A549 (cell line): Measurements from ENCODE around the gene DLGAP1. TPM values are rescaled to one million over a fixed set of nuclear protein-coding genes. Genes with fewer than 3 reads are reported as not detected.

ENCODE experiments used
- ATAC-seq, 2 experiments: fragments of 200-7000 bp in 1 of 2; fragments of >200 bp in 1 of 2; cut with Nextera tagmentation in 1 of 2; cut with Tn5 transposase in 1 of 2; 3 replicates each; pipeline versions ENCODE4 v1.8.0 to v1.9.1; 2018 to 2020; ENCODE audit warnings: mild to moderate bottlenecking in 1 of 2, moderate library complexity in 1 of 2
- CTCF ChIA-PET: fragments of 300-600 bp; sonication (Branson Sonifier 250); formaldehyde crosslinking; extraction: SDS; loops from one replicate; lab custom pipeline; 2021; ENCODE audit warnings: antibody characterized with exemption, inconsistent platforms; lab: Yijun Ruan, JAX
- POLR2A ChIA-PET: fragments of 350-600 bp; formaldehyde crosslinking; extraction: SDS; loops from one replicate; lab custom pipeline; 2021; ENCODE audit warnings: antibody characterized with exemption, inconsistent platforms; lab: Yijun Ruan, JAX
- DNase-seq, 2 experiments: peaks; one replicate each; pipeline versions ENCODE4 v3.0.0 to v3.0.0-alpha.2; 2011 to 2016; ENCODE audit warnings: low read depth in 1 of 2, low spot score in 1 of 2
- FAIRE-seq: peaks from 2 replicates; lab custom pipeline; 2011; peaks lifted over from hg19 to GRCh38; lab: Jason Lieb, UNC
- H3K27ac ChIP-seq, 2 experiments: fragments of >200 bp; sonication (Bioruptor Twin); formaldehyde crosslinking; 3 replicates each; pipeline ENCODE4 v1.5.1; 2016 to 2017
- H3K4me1 ChIP-seq: fragments of >200 bp; sonication (Bioruptor Twin); formaldehyde crosslinking; 3 replicates; pipeline ENCODE4 v1.6.1; 2016
- H3K4me2 ChIP-seq: fragments of >200 bp; sonication (Bioruptor Twin); formaldehyde crosslinking; 3 replicates; pipeline ENCODE4 v1.6.1; 2016
- H3K4me3 ChIP-seq: fragments of >200 bp; sonication (Bioruptor Twin); formaldehyde crosslinking; 3 replicates; pipeline ENCODE4 v1.5.1; 2016
- H3K9me3 ChIP-seq: fragments of >200 bp; sonication (Bioruptor Twin); formaldehyde crosslinking; 3 replicates; pipeline ENCODE4 v1.6.1; 2016
- CBX8 ChIP-seq: fragments of 200-600 bp; sonication (generic); IDR thresholded peaks from 2 replicates; pipeline ENCODE4 v1.6.1; 2016
- CHD2 ChIP-seq: fragments of 150-350 bp; IDR thresholded peaks from 2 replicates; pipeline ENCODE4 v1.6.1; 2014; ENCODE audit warnings: low read length; ENCODE audit not compliant: partially characterized antibody
- EHF ChIP-seq: fragments of 250-450 bp; sonication (Bioruptor Pico); IDR thresholded peaks from 2 replicates; pipeline ENCODE4 v1.5.0; 2020; ENCODE audit warnings: mild to moderate bottlenecking
- EHMT2 ChIP-seq: fragments of 200-600 bp; sonication (generic); IDR thresholded peaks from 2 replicates; pipeline ENCODE4 v1.6.1; 2016; ENCODE audit warnings: antibody characterized with exemption, low read depth, mild to moderate bottlenecking, moderate library complexity
- EP300 ChIP-seq, 2 experiments: fragments of >200 bp; sonication (Bioruptor Twin); formaldehyde crosslinking; IDR thresholded peaks; 2 replicates in 1 of 2; 3 replicates in 1 of 2; pipeline ENCODE4 v1.6.1; 2016 to 2017
- ESRRA ChIP-seq: fragments of 150-350 bp; IDR thresholded peaks from 2 replicates; pipeline ENCODE4 v1.6.1; 2014; ENCODE audit warnings: mild to moderate bottlenecking, low read length, borderline replicate concordance
- FOSB ChIP-seq: fragments of 250-450 bp; sonication (Bioruptor Pico); IDR thresholded peaks from 2 replicates; pipeline ENCODE4 v1.5.0; 2020; ENCODE audit warnings: mild to moderate bottlenecking, moderate library complexity
- FOXS1 ChIP-seq: fragments of 250-450 bp; sonication (Bioruptor Pico); IDR thresholded peaks from 2 replicates; pipeline ENCODE4 v1.5.0; 2020; ENCODE audit warnings: mild to moderate bottlenecking, moderate library complexity
- HEYL ChIP-seq: fragments of 250-450 bp; sonication (Bioruptor Pico); IDR thresholded peaks from 2 replicates; pipeline ENCODE4 v1.8.0; 2021; ENCODE audit warnings: mild to moderate bottlenecking, moderate library complexity
- HOXA7 ChIP-seq: fragments of 250-450 bp; sonication (Bioruptor Pico); IDR thresholded peaks from 2 replicates; pipeline ENCODE4 v1.5.0; 2020; ENCODE audit warnings: mild to moderate bottlenecking, moderate library complexity
- HOXB13 ChIP-seq: fragments of 250-450 bp; sonication (Bioruptor Pico); IDR thresholded peaks from 2 replicates; pipeline ENCODE4 v1.5.0; 2020; ENCODE audit warnings: low read depth, mild to moderate bottlenecking, moderate library complexity
- JUNB ChIP-seq: fragments of >200 bp; sonication (Bioruptor Twin); formaldehyde crosslinking; IDR thresholded peaks from 2 replicates; pipeline ENCODE4 v1.6.1; 2016
- KDM1A ChIP-seq: fragments of 200-600 bp; sonication (generic); IDR thresholded peaks from 2 replicates; pipeline ENCODE4 v1.6.1; 2016; ENCODE audit warnings: low read depth, mild to moderate bottlenecking
- KDM5A ChIP-seq: fragments of 200-600 bp; sonication (generic); IDR thresholded peaks from 2 replicates; pipeline ENCODE4 v1.6.1; 2016; ENCODE audit warnings: antibody characterized with exemption, mild to moderate bottlenecking
- MAZ ChIP-seq: fragments of 150-350 bp; IDR thresholded peaks from 2 replicates; pipeline ENCODE4 v1.6.1; 2014; ENCODE audit warnings: antibody characterized with exemption, low read depth, low read length, borderline replicate concordance
- NFE2L2 ChIP-seq: fragments of 150-350 bp; conservative IDR thresholded peaks from 2 replicates; pipeline ENCODE4 v1.6.1; 2014; ENCODE audit warnings: low read length
- NPAS2 ChIP-seq: fragments of 250-450 bp; sonication (Bioruptor Pico); IDR thresholded peaks from 2 replicates; pipeline ENCODE4 v1.8.0; 2022; ENCODE audit warnings: mild to moderate bottlenecking, moderate library complexity, borderline replicate concordance
- PHF8 ChIP-seq: fragments of 200-600 bp; sonication (generic); IDR thresholded peaks from 2 replicates; pipeline ENCODE4 v1.6.1; 2016; ENCODE audit warnings: low read depth, mild to moderate bottlenecking, antibody characterized with exemption, moderate library complexity, borderline replicate concordance
- RAD21 ChIP-seq, 2 experiments: fragments of >200 bp in 1 of 2; sonication (Bioruptor Twin) in 1 of 2; formaldehyde crosslinking in 1 of 2; IDR thresholded peaks in 1 of 2; conservative IDR thresholded peaks in 1 of 2; 2 replicates in 1 of 2; 3 replicates in 1 of 2; pipeline ENCODE4 v1.6.1; 2012 to 2018; ENCODE audit warnings: inconsistent platforms in 1 of 2
- RFX5 ChIP-seq: fragments of 450-650 bp; IDR thresholded peaks from 2 replicates; pipeline ENCODE4 v1.7.1; 2014; ENCODE audit warnings: antibody characterized with exemption, mild to moderate bottlenecking, moderate library complexity
- SMC3 ChIP-seq: fragments of >200 bp; sonication (Bioruptor Twin); formaldehyde crosslinking; IDR thresholded peaks from 3 replicates; pipeline ENCODE4 v1.6.1; 2018; ENCODE audit warnings: inconsistent platforms
- ZC3H11A ChIP-seq: fragments of 450-650 bp; IDR thresholded peaks from 2 replicates; pipeline ENCODE4 v1.6.1; 2014; ENCODE audit warnings: antibody characterized with exemption, mild to moderate bottlenecking
- ZNF302 ChIP-seq: fragments of 250-450 bp; sonication (Bioruptor Pico); IDR thresholded peaks from 2 replicates; pipeline ENCODE4 v1.9.0; 2021; ENCODE audit warnings: inconsistent platforms, mild to moderate bottlenecking, moderate library complexity
- ZSCAN20 ChIP-seq: fragments of 250-450 bp; sonication (Bioruptor Pico); IDR thresholded peaks from 2 replicates; pipeline ENCODE4 v1.8.0; 2022; ENCODE audit warnings: mild to moderate bottlenecking, moderate library complexity
- WGBS: methylation state at CpG from one replicate; pipeline ENCODE4 v1.1.6; 2017; ENCODE audit errors: missing lambda C conversion rate; 5-methylcytosine and 5-hydroxymethylcytosine counted together
- polyA plus RNA-seq, 4 experiments: library from polyadenylated mRNA; depleted of rRNA in 3 of 4; stranded (reverse); fragments of >200 nt; fragmentation: RNase III in 1 of 4; extraction: RNeasy Plus Mini Kit Qiagen cat#74134 plus additional on column Dnase treatment in 1 of 4; gene quantifications; 2 replicates in 3 of 4; 3 replicates in 1 of 4; pipeline ENCODE4 v1.2.3, GENCODE V29; 2011 to 2017
- TF ChIP-seq, protein P1 (sequence below): fragments of 250-450 bp; sonication (Bioruptor Pico); IDR thresholded peaks from 2 replicates; pipeline ENCODE4 v1.5.0; 2021; ENCODE audit warnings: mild to moderate bottlenecking, moderate library complexity, borderline replicate concordance
- TF ChIP-seq, protein P2 (sequence below): fragments of 200-600 bp; sonication (generic); IDR thresholded peaks from 2 replicates; pipeline ENCODE4 v1.6.1; 2016; ENCODE audit warnings: antibody characterized with exemption, mild to moderate bottlenecking, moderate library complexity

The DLGAP1 gene
- polyA plus RNA-seq, 2 of the 4 experiments (the other 2 are of a cell fraction): 0.04 to 0.12 TPM

DNA sequence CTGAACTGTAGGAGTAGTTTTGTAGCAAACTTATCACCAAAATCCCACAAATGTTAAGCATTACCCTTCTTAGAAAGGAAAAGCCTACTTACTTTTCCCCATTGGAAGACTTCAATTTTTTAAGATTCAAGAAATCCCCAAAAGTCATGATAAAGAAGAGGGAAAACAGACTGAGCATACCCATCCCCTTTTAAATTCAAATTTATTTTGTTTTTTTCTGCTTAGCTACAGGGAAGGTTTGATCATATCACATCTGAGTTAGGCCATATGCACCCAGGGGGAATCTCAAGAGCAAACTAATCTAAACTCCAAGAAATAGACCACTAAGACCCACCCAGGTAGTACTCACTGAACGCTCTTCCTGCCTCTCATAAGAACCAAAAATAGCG lies 830.6 kb downstream of the DLGAP1 start:
- peak overlapping the region; percentile 71 for H3K4me2 ChIP-seq
- DNase-seq (no peak), ATAC-seq (no peak; a peak in 1 of 6 replicates), FAIRE-seq (no peak)
- H3K4me3 ChIP-seq: peak overlapping the region; percentile 32
- CTCF ChIA-PET: interaction anchor here (0.7 to 8.0 kb wide), 7 partner anchors 21 to 170 kb away, joined by 3 to 68 read pairs (median 9); no protein-coding TSS in a partner anchor
- POLR2A ChIA-PET: interaction anchor here (1.3 to 5.4 kb wide), 13 partner anchors 9 to 213 kb away, joined by 3 to 101 read pairs (median 8); no protein-coding TSS in a partner anchor
- TF ChIP-seq FOSB (CRISPR knock-in tag) (peak; percentile 92), HEYL (CRISPR knock-in tag) (0 out of 2 replicates have a peak, but pooled peaks have one; percentile 29), NFE2L2 (no peak), EHMT2 (no peak), RAD21 (conservative IDR thresholded peaks at IDR 0.05 in 1 of 2, IDR thresholded peaks at IDR 0.05 in 1 of 2) (no peak), ZSCAN20 (CRISPR knock-in tag) (no peak), FOXS1 (no peak), RFX5 (no peak)
- TF ChIP-seq, protein P1, sequence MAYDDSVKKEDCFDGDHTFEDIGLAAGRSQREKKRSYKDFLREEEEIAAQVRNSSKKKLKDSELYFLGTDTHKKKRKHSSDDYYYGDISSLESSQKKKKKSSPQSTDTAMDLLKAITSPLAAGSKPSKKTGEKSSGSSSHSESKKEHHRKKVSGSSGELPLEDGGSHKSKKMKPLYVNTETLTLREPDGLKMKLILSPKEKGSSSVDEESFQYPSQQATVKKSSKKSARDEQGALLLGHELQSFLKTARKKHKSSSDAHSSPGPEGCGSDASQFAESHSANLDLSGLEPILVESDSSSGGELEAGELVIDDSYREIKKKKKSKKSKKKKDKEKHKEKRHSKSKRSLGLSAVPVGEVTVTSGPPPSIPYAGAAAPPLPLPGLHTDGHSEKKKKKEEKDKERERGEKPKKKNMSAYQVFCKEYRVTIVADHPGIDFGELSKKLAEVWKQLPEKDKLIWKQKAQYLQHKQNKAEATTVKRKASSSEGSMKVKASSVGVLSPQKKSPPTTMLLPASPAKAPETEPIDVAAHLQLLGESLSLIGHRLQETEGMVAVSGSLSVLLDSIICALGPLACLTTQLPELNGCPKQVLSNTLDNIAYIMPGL: 0 out of 2 replicates have a peak, but pooled peaks have one; percentile 17
- TF ChIP-seq, protein P2, sequence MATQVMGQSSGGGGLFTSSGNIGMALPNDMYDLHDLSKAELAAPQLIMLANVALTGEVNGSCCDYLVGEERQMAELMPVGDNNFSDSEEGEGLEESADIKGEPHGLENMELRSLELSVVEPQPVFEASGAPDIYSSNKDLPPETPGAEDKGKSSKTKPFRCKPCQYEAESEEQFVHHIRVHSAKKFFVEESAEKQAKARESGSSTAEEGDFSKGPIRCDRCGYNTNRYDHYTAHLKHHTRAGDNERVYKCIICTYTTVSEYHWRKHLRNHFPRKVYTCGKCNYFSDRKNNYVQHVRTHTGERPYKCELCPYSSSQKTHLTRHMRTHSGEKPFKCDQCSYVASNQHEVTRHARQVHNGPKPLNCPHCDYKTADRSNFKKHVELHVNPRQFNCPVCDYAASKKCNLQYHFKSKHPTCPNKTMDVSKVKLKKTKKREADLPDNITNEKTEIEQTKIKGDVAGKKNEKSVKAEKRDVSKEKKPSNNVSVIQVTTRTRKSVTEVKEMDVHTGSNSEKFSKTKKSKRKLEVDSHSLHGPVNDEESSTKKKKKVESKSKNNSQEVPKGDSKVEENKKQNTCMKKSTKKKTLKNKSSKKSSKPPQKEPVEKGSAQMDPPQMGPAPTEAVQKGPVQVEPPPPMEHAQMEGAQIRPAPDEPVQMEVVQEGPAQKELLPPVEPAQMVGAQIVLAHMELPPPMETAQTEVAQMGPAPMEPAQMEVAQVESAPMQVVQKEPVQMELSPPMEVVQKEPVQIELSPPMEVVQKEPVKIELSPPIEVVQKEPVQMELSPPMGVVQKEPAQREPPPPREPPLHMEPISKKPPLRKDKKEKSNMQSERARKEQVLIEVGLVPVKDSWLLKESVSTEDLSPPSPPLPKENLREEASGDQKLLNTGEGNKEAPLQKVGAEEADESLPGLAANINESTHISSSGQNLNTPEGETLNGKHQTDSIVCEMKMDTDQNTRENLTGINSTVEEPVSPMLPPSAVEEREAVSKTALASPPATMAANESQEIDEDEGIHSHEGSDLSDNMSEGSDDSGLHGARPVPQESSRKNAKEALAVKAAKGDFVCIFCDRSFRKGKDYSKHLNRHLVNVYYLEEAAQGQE: peak; percentile 49
- peaks cover 60% of the 10 kb centered on the region for H3K4me1 ChIP-seq
- 4% methylated on average over 2 of the region's 2 CpGs for WGBS
- peak overlapping the region; percentile 99 to 100 for H3K27ac ChIP-seq
- no peaks in the 10 kb centered on the region for H3K9me3 ChIP-seq

DNA sequence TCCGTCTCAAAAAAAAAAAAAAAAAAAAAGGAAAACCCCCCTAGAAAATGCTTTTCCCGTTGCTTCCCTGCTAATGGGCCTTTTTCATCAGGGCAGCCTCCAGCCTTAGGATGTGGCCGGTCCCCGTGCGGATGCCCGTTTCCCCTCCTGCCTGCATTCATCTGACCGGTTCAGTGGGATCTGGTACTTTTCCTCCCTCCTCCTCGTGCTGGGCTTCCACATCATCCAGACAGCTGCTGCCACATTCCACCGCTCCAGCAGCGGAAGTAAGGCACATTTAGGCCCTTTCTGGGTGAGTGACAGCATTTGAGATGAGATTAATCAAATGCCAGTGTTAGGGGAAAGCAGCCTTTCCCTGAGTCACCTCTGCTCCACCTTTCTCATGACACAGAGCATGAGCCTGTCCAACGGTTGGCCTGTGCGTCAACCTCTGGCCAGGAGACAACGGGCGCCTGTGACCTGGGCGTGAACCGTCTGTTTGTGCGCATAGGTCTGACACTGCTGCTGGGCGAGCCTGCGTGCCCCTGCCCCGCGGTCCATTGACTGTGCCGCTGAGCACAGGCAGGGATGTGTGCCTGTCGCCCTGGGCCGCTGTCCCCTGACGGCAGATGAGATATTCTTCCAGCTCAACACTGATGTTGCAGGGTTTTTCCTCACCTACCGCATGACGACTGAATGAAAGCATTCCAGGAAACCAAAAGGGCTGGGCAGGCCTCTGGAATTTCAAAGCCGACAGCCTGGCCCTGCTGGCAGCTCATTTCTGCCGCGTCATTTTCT lies 831.1 kb downstream of the DLGAP1 start:
- Histone ChIP-seq H3K4me1 (peaks cover 60% of the 10 kb centered on the region), H3K4me2 (peak overlapping the region; percentile 71), H3K27ac (peak overlapping the region; percentile 99 to 100), H3K9me3 (no peaks in the 10 kb centered on the region), H3K4me3 (peak overlapping the region; percentile 32; the same call in 2 of the 3 replicates)
- ChIA-PET CTCF (interaction anchor here (0.7 to 8.0 kb wide), 10 partner anchors 10 to 169 kb away, joined by 3 to 68 read pairs (median 4); no protein-coding TSS in a partner anchor), POLR2A (interaction anchor here (0.6 to 5.4 kb wide), 15 partner anchors 9 to 644 kb away, joined by 3 to 101 read pairs (median 8); no protein-coding TSS in a partner anchor)
- ATAC-seq (peak; percentile 86 to 87), DNase-seq (peak; percentile 69 to 99), FAIRE-seq (peak; percentile 81)
- 2% methylated on average over 22 of the region's 30 CpGs for WGBS
- TF ChIP-seq PHF8: no peak
- TF ChIP-seq ZNF302: no peak
- peak; percentile 93 for TF ChIP-seq HOXA7 (CRISPR knock-in tag)
- peak; percentile 90 for TF ChIP-seq EHF
- TF ChIP-seq CHD2: no peak
- no peak; the same call in 1 of the 3 replicates for TF ChIP-seq SMC3
- TF ChIP-seq MAZ: no peak
- no peak for TF ChIP-seq KDM5A
- no peak for TF ChIP-seq KDM1A
- no peak for TF ChIP-seq ESRRA
- peak; percentile 96 for TF ChIP-seq HOXB13 (CRISPR knock-in tag)
- peak; percentile 20 to 38; a peak in 4 of 5 replicates for TF ChIP-seq RAD21 (conservative IDR thresholded peaks at IDR 0.05 in 1 of 2, IDR thresholded peaks at IDR 0.05 in 1 of 2)
- peak; percentile 76 for TF ChIP-seq JUNB
- no peak; the same call in 1 of the 2 replicates for TF ChIP-seq FOSB (CRISPR knock-in tag)
- TF ChIP-seq CBX8: no peak
- TF ChIP-seq EP300 (IDR thresholded peaks at IDR 0.05): peak; percentile 95 to 99
- no peak for TF ChIP-seq NPAS2 (CRISPR knock-in tag)
- TF ChIP-seq FOXS1: peak; percentile 69
- peak; percentile 71 for TF ChIP-seq NFE2L2
- TF ChIP-seq, protein P1: no peak
- TF ChIP-seq RFX5: no peak
- TF ChIP-seq ZC3H11A: no peak
